HCT116 (cell line): ENCODE results near the gene SPOP. TPM values are rescaled to one million over a fixed set of nuclear protein-coding genes. Genes with fewer than 3 reads are reported as not detected.

Experiments used
- ATAC-seq: fragments of 200-7000 bp; cut with Tn5 transposase; 2 replicates; pipeline ENCODE4 v1.9.1; 2020; ENCODE audit warnings: mild to moderate bottlenecking, moderate library complexity
- BruUV-seq: library from RNA; stranded (reverse); fragments of 400-500 nt; replicated peaks from 2 replicates; lab custom pipeline; 2021; lab: Mats Ljungman, UMichigan
- CTCF ChIA-PET: fragments of 300-600 bp; sonication (Branson Sonifier 250); formaldehyde crosslinking; loops from one replicate; lab custom pipeline; 2021; ENCODE audit warnings: antibody characterized with exemption; lab: Charles Lee
- POLR2A ChIA-PET: fragments of 300-600, 350-600 bp; sonication (Branson Sonifier 250); formaldehyde crosslinking; loops from one replicate; lab custom pipeline; 2021; ENCODE audit warnings: antibody characterized with exemption; lab: Charles Lee
- RAD21 ChIA-PET, 2 experiments: fragments of 300-600 bp; sonication (Branson Sonifier 250); formaldehyde crosslinking; loops; one replicate each; lab custom pipeline; 2023; ENCODE audit warnings: low total read pairs in 2 of 2; ENCODE audit not compliant: uncharacterized antibody in 2 of 2, unreplicated experiment in 2 of 2, low non-redundant PET in 1 of 2; lab: Charles Lee
- DNase-seq: peaks from one replicate; pipeline ENCODE4 v3.0.0-alpha.2; 2010; ENCODE audit warnings: low read depth, low spot score
- H2AFZ ChIP-seq: fragments of 200-600 bp; shearing (Covaris generic), sonication (generic); 2 replicates; pipeline ENCODE4 v1.6.1; 2017; ENCODE audit warnings: low read depth, mixed run types, mixed read lengths, antibody characterized with exemption, low read length; ENCODE audit not compliant: poor library complexity, severe bottlenecking
- H3K27ac ChIP-seq: 2 replicates; pipeline ENCODE4 v1.5.1; 2012; ENCODE audit warnings: low read depth, low read length
- H3K27me3 ChIP-seq: fragments of 200-600 bp; sonication (generic); 2 replicates; pipeline ENCODE4 v1.6.1; 2016; ENCODE audit warnings: mixed run types, low read length, mixed read lengths; ENCODE audit not compliant: insufficient read depth
- H3K36me3 ChIP-seq, 2 experiments: fragments of 200-500 bp in 1 of 2; fragments of 200-600 bp in 1 of 2; sonication (Bioruptor generic) in 1 of 2; sonication (generic) in 1 of 2; 2 replicates each; pipeline versions ENCODE4 v1.5.1 to v1.6.1; 2014 to 2016; ENCODE audit warnings: low read length in 2 of 2, inconsistent platforms in 1 of 2, mixed read lengths in 1 of 2, mixed run types in 1 of 2; ENCODE audit not compliant: insufficient read depth in 2 of 2, control insufficient read depth in 1 of 2
- H3K4me1 ChIP-seq, 2 experiments: fragments of 200-600 bp in 1 of 2; sonication (generic) in 1 of 2; 2 replicates each; pipeline versions ENCODE4 v1.5.1 to v1.6.1; 2012 to 2017; ENCODE audit warnings: low read length in 2 of 2, inconsistent platforms in 1 of 2, mild to moderate bottlenecking in 1 of 2, mixed read lengths in 1 of 2, mixed run types in 1 of 2, moderate library complexity in 1 of 2; ENCODE audit not compliant: insufficient read depth in 2 of 2, control insufficient read depth in 1 of 2
- H3K4me2 ChIP-seq: fragments of 200-600 bp; sonication (generic); 2 replicates; pipeline ENCODE4 v1.6.1; 2017; ENCODE audit warnings: mixed run types, low read length, mixed read lengths
- H3K4me3 ChIP-seq, 2 experiments: fragments of 200-600 bp in 1 of 2; sonication (generic) in 1 of 2; replicated peaks in 1 of 2; 2 replicates each; pipeline ENCODE4 v1.5.1; 2011 to 2016; ENCODE audit warnings: low read length in 2 of 2, control low read depth in 1 of 2, low read depth in 1 of 2, mild to moderate bottlenecking in 1 of 2, mixed read lengths in 1 of 2, mixed run types in 1 of 2
- H3K79me2 ChIP-seq: fragments of 200-600 bp; sonication (generic); 2 replicates; pipeline ENCODE4 v1.6.1; 2017; ENCODE audit warnings: mild to moderate bottlenecking, mixed run types, low read length, moderate library complexity, mixed read lengths; ENCODE audit not compliant: insufficient read depth
- H3K9ac ChIP-seq: fragments of 200-600 bp; sonication (generic); 2 replicates; pipeline ENCODE4 v1.6.1; 2016; ENCODE audit warnings: low read length, mixed read lengths
- H3K9me2 ChIP-seq: fragments of 200-600 bp; sonication (generic), shearing (Covaris generic); 2 replicates; pipeline ENCODE4 v1.6.1; 2017; ENCODE audit warnings: mixed run types, mild to moderate bottlenecking, moderate library complexity; ENCODE audit not compliant: insufficient read depth
- H3K9me3 ChIP-seq, 2 experiments: fragments of 200-500 bp in 1 of 2; fragments of 200-600 bp in 1 of 2; sonication (Bioruptor generic) in 1 of 2; sonication (generic) in 1 of 2; 2 replicates each; pipeline ENCODE4 v1.6.1; 2014 to 2017; ENCODE audit warnings: low read length in 2 of 2, mixed read lengths in 2 of 2, inconsistent platforms in 1 of 2, low read depth in 1 of 2, mild to moderate bottlenecking in 1 of 2, mixed run types in 1 of 2, moderate library complexity in 1 of 2; ENCODE audit not compliant: control insufficient read depth in 1 of 2, insufficient read depth in 1 of 2
- H4K20me1 ChIP-seq: fragments of 200-600 bp; sonication (generic), shearing (Covaris generic); 2 replicates; pipeline ENCODE4 v1.6.1; 2017; ENCODE audit warnings: mixed run types, mild to moderate bottlenecking, moderate library complexity; ENCODE audit not compliant: insufficient read depth
- ATF3 ChIP-seq: IDR thresholded peaks from 2 replicates; pipeline ENCODE4 v1.6.1; 2012
- CEBPB ChIP-seq: IDR thresholded peaks from 2 replicates; pipeline ENCODE4 v1.6.1; 2012; ENCODE audit warnings: low read depth
- EGR1 ChIP-seq: IDR thresholded peaks from 2 replicates; pipeline ENCODE4 v1.6.1; 2012; ENCODE audit warnings: low read depth
- ELF1 ChIP-seq: IDR thresholded peaks from 2 replicates; pipeline ENCODE4 v1.6.1; 2012; ENCODE audit warnings: low read depth, borderline replicate concordance
- EZH2 ChIP-seq: fragments of 200-600 bp; sonication (generic); IDR thresholded peaks from 2 replicates; pipeline ENCODE4 v1.6.1; 2017; ENCODE audit warnings: antibody characterized with exemption, mixed run types
- EZH2phosphoT487 ChIP-seq: fragments of 200-600 bp; IDR thresholded peaks from 2 replicates; pipeline ENCODE4 v1.6.1; 2018; ENCODE audit warnings: antibody characterized with exemption, borderline replicate concordance
- FOSL1 ChIP-seq: IDR thresholded peaks from 2 replicates; pipeline ENCODE4 v1.6.1; 2012; ENCODE audit warnings: low read depth
- JUND ChIP-seq: IDR thresholded peaks from 2 replicates; pipeline ENCODE4 v1.6.1; 2012
- POLR2A ChIP-seq: IDR thresholded peaks from 2 replicates; pipeline ENCODE4 v1.7.0; 2011; ENCODE audit warnings: borderline replicate concordance; ENCODE audit not compliant: insufficient read depth, insufficient read length; ENCODE audit errors: extremely low read depth
- RAD21 ChIP-seq: IDR thresholded peaks from 2 replicates; pipeline ENCODE4 v1.6.1; 2012; ENCODE audit warnings: low read depth, mild to moderate bottlenecking
- SIN3A ChIP-seq: IDR thresholded peaks from 2 replicates; pipeline ENCODE4 v1.6.1; 2012; ENCODE audit warnings: low read depth
- SP1 ChIP-seq: IDR thresholded peaks from 2 replicates; pipeline ENCODE4 v1.6.1; 2012; ENCODE audit warnings: low read depth
- SRF ChIP-seq: IDR thresholded peaks from 2 replicates; pipeline ENCODE4 v1.6.1; 2012; ENCODE audit warnings: low read depth
- YY1 ChIP-seq: IDR thresholded peaks from 2 replicates; pipeline ENCODE4 v1.6.1; 2011; ENCODE audit warnings: low read length, low read depth, moderate library complexity, mild to moderate bottlenecking; ENCODE audit not compliant: insufficient replicate concordance; ENCODE audit errors: extremely low read depth
- intact Hi-C: fragments of 100-400 bp; cut with micrococcal nuclease; formaldehyde crosslinking; loops from 2 replicates; pipeline ENCODE4 v1.10.0; 2022
- total RNA-seq: library from RNA; stranded (reverse); gene quantifications from one replicate; pipeline ENCODE4 v1.2.1, GENCODE V29; 2021; ENCODE audit not compliant: unreplicated experiment
- TF ChIP-seq, protein P1 (sequence below): IDR thresholded peaks from 2 replicates; pipeline ENCODE4 v1.6.1; 2011; ENCODE audit warnings: mild to moderate bottlenecking, low read length, moderate library complexity; ENCODE audit not compliant: insufficient replicate concordance; ENCODE audit errors: extremely low read depth
- TF ChIP-seq, protein P2 (sequence below), 3 experiments: fragments of 200-600 bp in 1 of 3; sonication (generic) in 1 of 3; IDR thresholded peaks in 2 of 3; conservative IDR thresholded peaks in 1 of 3; 2 replicates each; pipeline ENCODE4 v1.5.1; 2012 to 2017; ENCODE audit warnings: low read depth in 2 of 3, low read length in 2 of 3, antibody characterized with exemption in 1 of 3, borderline replicate concordance in 1 of 3, control low read depth in 1 of 3, mild to moderate bottlenecking in 1 of 3, mixed read lengths in 1 of 3, mixed run types in 1 of 3, moderate library complexity in 1 of 3; ENCODE audit not compliant: insufficient read depth in 1 of 3

SPOP gene
- total RNA-seq, 1 experiment from 2014 or later: 85.1 TPM

DNA sequence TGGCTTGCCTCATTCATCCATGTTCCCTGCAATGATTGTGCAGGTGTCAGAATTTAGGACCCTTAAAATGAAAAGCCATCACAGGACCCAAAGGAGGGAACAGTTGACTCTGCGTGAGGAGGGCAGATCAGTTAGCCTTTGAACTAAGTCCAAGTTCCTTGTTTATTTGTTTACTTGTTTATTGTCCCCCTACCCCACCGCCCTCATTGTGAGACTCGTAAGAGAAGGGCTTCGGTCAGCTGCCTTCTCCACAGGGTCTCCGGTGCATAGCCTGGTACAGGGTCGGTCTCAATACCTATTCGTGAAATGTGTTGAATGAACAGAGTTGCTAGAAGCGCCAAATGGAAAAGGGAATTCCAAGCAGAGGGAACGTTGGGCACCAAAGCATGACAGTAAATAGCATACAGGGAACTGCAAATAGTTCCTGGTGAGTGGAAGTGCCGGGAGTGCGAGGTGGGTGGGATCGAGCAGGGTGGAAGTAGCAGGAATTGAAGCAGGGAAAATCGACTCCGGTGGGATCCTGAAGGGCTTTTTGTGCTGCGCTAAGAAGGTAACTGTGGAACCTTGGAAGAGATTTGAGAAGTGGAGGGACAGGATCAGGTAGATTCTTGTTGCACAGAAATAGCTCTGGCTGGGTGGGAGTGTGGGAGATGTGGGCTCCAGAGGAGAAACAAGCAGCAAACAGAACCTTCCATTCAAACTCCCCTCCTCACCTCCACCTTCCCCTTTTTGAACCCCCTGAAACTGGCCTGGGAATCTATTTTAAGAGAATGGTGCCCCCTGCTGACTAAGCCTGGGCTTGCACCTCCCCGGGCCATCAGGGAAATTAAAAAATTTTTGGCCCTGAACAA lies 17.2 kb upstream of the SPOP start:
- Histone ChIP-seq H3K36me3 (0 out of 4 replicates have a peak, but pooled peaks cover 0 to 2% of the 10 kb centered on the region in 2 experiments), H3K27me3 (no peaks in the 10 kb centered on the region), H3K4me2 (no peak overlapping the region), H3K79me2 (no peaks in the 10 kb centered on the region), H2AFZ (no peak overlapping the region), H3K4me1 (no peaks in the 10 kb centered on the region), H3K9ac (no peak overlapping the region), H4K20me1 (no peaks in the 10 kb centered on the region), H3K9me2 (no peaks in the 10 kb centered on the region), H3K27ac (no peak overlapping the region), H3K9me3 (no peaks in the 10 kb centered on the region), H3K4me3 (no peak overlapping the region)
- ATAC-seq (peak; percentile 73), DNase-seq (no peak)
- intact Hi-C loops: loop anchor here (1.0 kb wide), 1 partner anchor 125 kb away; no protein-coding TSS in a partner anchor
- ChIA-PET POLR2A (interaction anchor here (1.1 to 1.2 kb wide), 2 partner anchors 127 to 138 kb away, joined by 4 read pairs; no protein-coding TSS in a partner anchor), CTCF (interaction anchor here (1.1 to 9.3 kb wide), 9 partner anchors 9 to 302 kb away, joined by 3 to 92 read pairs (median 6); partner anchors contain the start of gene SLC35B1), RAD21 (interaction anchor here (1.2 to 2.1 kb wide), 4 partner anchors 125 to 127 kb away, joined by 5 to 10 read pairs (median 6); no protein-coding TSS in a partner anchor)
- TF ChIP-seq POLR2A: no peak
- TF ChIP-seq RAD21: peak; percentile 99
- no peak for TF ChIP-seq EZH2
- TF ChIP-seq ELF1: no peak
- no peak for TF ChIP-seq JUND
- no peak for TF ChIP-seq CEBPB
- no peak for TF ChIP-seq SRF
- peak; percentile 36 for TF ChIP-seq YY1
- no peak for TF ChIP-seq ATF3
- TF ChIP-seq, protein P1, sequence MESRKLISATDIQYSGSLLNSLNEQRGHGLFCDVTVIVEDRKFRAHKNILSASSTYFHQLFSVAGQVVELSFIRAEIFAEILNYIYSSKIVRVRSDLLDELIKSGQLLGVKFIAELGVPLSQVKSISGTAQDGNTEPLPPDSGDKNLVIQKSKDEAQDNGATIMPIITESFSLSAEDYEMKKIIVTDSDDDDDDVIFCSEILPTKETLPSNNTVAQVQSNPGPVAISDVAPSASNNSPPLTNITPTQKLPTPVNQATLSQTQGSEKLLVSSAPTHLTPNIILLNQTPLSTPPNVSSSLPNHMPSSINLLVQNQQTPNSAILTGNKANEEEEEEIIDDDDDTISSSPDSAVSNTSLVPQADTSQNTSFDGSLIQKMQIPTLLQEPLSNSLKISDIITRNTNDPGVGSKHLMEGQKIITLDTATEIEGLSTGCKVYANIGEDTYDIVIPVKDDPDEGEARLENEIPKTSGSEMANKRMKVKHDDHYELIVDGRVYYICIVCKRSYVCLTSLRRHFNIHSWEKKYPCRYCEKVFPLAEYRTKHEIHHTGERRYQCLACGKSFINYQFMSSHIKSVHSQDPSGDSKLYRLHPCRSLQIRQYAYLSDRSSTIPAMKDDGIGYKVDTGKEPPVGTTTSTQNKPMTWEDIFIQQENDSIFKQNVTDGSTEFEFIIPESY: no peak
- no peak for TF ChIP-seq EGR1
- no peak for TF ChIP-seq SP1
- TF ChIP-seq, protein P2, sequence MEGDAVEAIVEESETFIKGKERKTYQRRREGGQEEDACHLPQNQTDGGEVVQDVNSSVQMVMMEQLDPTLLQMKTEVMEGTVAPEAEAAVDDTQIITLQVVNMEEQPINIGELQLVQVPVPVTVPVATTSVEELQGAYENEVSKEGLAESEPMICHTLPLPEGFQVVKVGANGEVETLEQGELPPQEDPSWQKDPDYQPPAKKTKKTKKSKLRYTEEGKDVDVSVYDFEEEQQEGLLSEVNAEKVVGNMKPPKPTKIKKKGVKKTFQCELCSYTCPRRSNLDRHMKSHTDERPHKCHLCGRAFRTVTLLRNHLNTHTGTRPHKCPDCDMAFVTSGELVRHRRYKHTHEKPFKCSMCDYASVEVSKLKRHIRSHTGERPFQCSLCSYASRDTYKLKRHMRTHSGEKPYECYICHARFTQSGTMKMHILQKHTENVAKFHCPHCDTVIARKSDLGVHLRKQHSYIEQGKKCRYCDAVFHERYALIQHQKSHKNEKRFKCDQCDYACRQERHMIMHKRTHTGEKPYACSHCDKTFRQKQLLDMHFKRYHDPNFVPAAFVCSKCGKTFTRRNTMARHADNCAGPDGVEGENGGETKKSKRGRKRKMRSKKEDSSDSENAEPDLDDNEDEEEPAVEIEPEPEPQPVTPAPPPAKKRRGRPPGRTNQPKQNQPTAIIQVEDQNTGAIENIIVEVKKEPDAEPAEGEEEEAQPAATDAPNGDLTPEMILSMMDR (IDR thresholded peaks at IDR 0.05 in 2 of 3, conservative IDR thresholded peaks at IDR 0.05 in 1 of 3; ENCODE audit: borderline replicate concordance in 1 of 3, insufficient read depth in 1 of 3, low read depth in 2 of 3, low read length in 2 of 3): peak; percentile 97 to 100 (median 99)
- TF ChIP-seq SIN3A: no peak
- TF ChIP-seq EZH2phosphoT487: no peak
- no peak for TF ChIP-seq FOSL1
- no TSS peak for BruUV-seq
